Measurements from ENCODE around the gene MROH7. TPM values are rescaled to one million over a fixed set of nuclear protein-coding genes. Genes with fewer than 3 reads are reported as not detected.

MROH7 gene
- total RNA-seq, 4 donors from 2014 or later = 3.5 to 11.8 (median 5.4) TPM

DNA sequence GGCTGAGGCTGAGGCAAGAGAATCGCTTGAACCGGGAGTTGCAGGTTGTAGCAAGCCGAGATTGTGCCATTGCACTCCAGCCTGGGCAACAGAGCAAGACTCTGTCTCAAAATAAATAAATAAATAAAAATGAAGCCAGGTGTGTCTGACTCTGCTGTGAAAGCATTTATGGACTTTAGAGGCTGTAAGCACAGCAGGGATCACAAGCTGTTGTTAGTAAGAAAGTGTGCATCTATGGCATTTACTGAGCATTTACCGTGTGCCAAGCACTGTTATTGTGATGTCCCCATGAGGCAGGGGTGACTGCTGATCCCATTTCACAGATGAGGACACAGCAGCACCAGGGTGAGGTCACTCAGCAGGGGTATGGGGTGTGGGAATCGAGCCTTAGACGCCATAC, 38.3 kb upstream of the MROH7 start:
- no peak for DNase-seq
- Histone ChIP-seq H3K4me1 (no peaks in the 10 kb centered on the region), H3K27ac (no peak overlapping the region), H3K27me3 (no peaks in the 10 kb centered on the region), H3K4me3 (no peak overlapping the region), H3K9me3 (no peaks in the 10 kb centered on the region), H3K36me3 (no peaks in the 10 kb centered on the region)
- no peak for TF ChIP-seq POLR2A (IDR thresholded peaks at IDR 0.05)
- TF ChIP-seq, protein P1, sequence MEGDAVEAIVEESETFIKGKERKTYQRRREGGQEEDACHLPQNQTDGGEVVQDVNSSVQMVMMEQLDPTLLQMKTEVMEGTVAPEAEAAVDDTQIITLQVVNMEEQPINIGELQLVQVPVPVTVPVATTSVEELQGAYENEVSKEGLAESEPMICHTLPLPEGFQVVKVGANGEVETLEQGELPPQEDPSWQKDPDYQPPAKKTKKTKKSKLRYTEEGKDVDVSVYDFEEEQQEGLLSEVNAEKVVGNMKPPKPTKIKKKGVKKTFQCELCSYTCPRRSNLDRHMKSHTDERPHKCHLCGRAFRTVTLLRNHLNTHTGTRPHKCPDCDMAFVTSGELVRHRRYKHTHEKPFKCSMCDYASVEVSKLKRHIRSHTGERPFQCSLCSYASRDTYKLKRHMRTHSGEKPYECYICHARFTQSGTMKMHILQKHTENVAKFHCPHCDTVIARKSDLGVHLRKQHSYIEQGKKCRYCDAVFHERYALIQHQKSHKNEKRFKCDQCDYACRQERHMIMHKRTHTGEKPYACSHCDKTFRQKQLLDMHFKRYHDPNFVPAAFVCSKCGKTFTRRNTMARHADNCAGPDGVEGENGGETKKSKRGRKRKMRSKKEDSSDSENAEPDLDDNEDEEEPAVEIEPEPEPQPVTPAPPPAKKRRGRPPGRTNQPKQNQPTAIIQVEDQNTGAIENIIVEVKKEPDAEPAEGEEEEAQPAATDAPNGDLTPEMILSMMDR (IDR thresholded peaks at IDR 0.05) = no peak
- intact Hi-C loops (cut with DNase I; ENCODE audit: low total_unique reads) = no loop called here

DNA sequence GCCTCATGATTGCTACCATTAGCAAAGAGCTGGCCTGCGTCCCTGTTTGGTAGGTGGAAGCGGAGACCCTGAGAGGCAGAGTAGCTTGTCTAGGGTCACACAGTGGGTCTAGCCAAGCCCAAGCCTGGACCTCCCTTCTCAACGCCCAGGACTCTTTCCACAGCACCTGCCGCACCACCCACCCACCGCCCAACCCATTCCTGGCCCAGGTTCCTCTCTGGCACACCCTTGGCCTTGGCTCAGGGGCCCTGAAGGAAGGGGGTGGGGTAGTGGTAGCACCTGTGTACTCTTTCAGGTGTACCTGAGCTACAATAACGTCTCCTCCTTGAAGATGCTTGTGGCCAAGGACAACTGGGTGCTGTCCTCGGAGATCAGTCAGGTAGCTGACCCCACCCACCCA, 37.5 kb upstream of the MROH7 start:
- intact Hi-C loops (cut with DNase I; ENCODE audit: low total_unique reads) = no loop called here
- Histone ChIP-seq H3K4me1 (no peaks in the 10 kb centered on the region), H3K27me3 (no peaks in the 10 kb centered on the region), H3K27ac (no peak overlapping the region), H3K9me3 (no peaks in the 10 kb centered on the region), H3K36me3 (no peaks in the 10 kb centered on the region), H3K4me3 (no peak overlapping the region)
- TF ChIP-seq, protein P1 (IDR thresholded peaks at IDR 0.05) = no peak
- no peak for TF ChIP-seq POLR2A (IDR thresholded peaks at IDR 0.05)
- no peak for DNase-seq

DNA sequence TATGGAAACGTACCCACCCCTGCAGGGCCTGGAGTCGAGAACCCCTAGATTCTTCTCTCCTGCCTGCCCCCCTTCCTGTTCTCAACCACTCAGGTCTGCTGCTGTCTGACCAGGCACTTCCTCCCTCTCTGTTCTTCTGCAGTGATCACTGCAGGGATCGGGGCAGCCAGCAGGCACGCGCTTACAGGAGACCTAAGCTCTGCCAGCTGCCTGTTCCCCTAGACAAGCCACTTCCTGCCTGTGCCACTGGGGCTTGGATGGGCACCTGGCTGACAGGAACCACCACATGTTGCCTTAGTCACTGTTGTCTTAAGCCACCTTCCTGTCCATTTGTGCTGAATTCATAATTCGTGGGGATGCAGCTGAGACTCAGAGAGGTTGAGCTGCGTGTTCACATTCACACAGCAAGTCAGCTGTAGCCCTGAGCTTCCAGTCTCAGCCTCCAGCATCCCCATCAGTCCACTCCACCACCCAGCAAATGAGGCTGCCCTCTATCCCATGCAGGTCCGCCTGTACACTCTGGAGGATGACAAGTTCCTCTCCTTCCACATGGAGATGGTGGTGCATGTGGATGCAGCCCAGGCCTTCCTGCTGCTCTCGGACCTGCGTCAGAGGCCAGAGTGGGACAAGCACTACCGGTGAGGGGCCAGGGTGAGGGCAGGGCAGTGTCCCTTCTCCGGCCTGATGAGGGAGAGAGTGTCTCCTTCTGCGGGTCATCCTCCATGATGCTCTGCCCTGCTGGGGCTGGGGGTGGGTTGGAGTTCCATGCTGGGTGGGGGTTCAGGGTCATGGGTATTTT, 36.8 kb upstream of the MROH7 start:
- Histone ChIP-seq H3K27ac (no peak overlapping the region), H3K4me1 (no peaks in the 10 kb centered on the region), H3K9me3 (no peaks in the 10 kb centered on the region), H3K4me3 (no peak overlapping the region), H3K27me3 (no peaks in the 10 kb centered on the region), H3K36me3 (no peaks in the 10 kb centered on the region)
- intact Hi-C loops (cut with DNase I; ENCODE audit: low total_unique reads) = no loop called here
- no peak for DNase-seq
- TF ChIP-seq, protein P1 (IDR thresholded peaks at IDR 0.05) = no peak
- no peak for TF ChIP-seq POLR2A (IDR thresholded peaks at IDR 0.05)

DNA sequence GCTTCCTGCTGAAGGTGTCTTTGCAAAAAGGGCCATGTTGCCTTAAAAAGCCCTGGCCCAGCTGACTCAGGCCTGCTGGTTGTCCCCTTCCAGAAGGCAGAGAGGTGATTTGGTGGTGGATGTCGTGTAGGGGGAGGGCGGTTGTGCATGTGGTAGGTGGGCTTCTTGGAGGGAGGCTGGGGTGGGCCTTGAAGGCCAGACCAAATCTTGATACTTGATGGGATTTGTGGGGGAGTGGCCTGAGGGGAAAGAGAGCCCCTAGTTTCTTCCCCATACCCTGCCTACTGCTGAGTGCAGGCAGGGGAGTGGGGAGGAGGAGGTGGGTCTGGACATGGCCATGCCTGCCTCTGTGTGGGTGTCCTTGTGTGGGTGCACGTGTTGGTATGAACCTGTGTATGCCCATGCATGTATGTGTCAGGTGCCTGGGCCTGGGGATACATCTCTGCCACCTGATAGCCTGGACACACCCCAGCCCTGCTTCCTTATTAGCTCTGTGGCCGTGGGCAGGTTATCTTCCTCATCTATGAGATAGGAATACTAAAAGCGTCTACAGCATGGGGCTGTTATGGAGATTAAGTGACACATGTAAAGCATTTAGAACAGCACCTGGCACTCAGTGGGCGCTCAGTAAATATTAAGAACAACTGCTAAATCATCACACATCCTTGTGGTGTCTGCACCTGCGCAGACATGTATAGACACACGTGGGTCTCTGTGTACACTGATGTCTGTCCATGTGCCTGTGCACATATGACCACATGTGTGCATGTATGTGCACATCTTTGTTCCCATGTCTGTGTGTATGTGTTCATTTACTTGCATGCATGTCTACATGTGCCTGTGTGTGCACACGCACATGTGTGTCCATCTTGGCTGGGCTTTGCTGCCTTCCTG, 35.2 kb upstream of the MROH7 start:
- Histone ChIP-seq H3K4me3 (no peak overlapping the region), H3K27ac (no peak overlapping the region), H3K9me3 (no peaks in the 10 kb centered on the region), H3K4me1 (no peaks in the 10 kb centered on the region), H3K27me3 (no peaks in the 10 kb centered on the region), H3K36me3 (no peaks in the 10 kb centered on the region)
- no peak for TF ChIP-seq POLR2A (IDR thresholded peaks at IDR 0.05)
- TF ChIP-seq, protein P1 (IDR thresholded peaks at IDR 0.05) = no peak
- no peak for DNase-seq
- intact Hi-C loops (cut with DNase I; ENCODE audit: low total_unique reads) = no loop called here

DNA sequence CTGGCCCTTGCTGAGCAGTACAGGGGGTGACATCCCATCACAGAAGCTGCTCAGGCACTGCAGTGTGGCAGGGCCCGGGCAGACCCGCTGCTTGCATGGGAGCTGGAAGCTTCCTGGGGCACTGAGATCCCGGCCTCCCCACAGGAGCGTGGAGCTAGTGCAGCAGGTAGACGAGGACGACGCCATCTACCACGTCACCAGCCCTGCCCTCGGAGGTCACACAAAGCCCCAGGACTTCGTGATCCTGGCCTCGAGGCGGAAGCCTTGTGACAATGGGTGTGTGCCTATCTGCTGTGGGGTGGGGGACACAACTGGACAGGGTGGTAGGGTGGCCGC, 34.6 kb upstream of the MROH7 start:
- no peak for TF ChIP-seq POLR2A (IDR thresholded peaks at IDR 0.05)
- TF ChIP-seq, protein P1 (IDR thresholded peaks at IDR 0.05) = no peak
- intact Hi-C loops (cut with DNase I; ENCODE audit: low total_unique reads) = no loop called here
- no peak overlapping the region for H3K4me3 ChIP-seq
- H3K36me3 ChIP-seq = no peaks in the 10 kb centered on the region
- H3K4me1 ChIP-seq = no peaks in the 10 kb centered on the region
- no peaks in the 10 kb centered on the region for H3K9me3 ChIP-seq
- no peak for DNase-seq
- H3K27me3 ChIP-seq = no peaks in the 10 kb centered on the region
- H3K27ac ChIP-seq = no peak overlapping the region
